ENCODE data around the gene FNBP1.

DNA sequence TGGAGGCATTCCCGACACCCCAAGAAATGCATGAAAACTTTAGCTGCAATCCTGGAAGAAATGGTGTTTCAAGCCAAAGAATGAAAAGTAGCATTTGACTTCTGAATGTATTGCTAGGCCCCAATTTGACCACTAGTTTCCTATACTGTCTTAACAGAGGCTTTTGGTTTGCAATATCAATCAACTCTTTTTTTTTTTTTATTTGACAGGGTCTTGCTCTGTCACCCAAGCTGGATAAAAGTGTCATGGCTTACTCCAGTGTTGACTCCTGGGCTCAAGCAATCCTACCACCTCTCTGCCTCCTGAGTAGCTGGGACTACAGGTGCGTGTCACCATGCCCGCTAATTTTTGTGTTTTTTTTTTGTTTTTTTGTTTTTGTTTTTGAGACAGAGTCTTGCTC is 7.5 kb upstream of the FNBP1 start:
- TF ChIP-seq, protein P1, sequence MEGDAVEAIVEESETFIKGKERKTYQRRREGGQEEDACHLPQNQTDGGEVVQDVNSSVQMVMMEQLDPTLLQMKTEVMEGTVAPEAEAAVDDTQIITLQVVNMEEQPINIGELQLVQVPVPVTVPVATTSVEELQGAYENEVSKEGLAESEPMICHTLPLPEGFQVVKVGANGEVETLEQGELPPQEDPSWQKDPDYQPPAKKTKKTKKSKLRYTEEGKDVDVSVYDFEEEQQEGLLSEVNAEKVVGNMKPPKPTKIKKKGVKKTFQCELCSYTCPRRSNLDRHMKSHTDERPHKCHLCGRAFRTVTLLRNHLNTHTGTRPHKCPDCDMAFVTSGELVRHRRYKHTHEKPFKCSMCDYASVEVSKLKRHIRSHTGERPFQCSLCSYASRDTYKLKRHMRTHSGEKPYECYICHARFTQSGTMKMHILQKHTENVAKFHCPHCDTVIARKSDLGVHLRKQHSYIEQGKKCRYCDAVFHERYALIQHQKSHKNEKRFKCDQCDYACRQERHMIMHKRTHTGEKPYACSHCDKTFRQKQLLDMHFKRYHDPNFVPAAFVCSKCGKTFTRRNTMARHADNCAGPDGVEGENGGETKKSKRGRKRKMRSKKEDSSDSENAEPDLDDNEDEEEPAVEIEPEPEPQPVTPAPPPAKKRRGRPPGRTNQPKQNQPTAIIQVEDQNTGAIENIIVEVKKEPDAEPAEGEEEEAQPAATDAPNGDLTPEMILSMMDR (tag by site-specific recombination; IDR thresholded peaks at IDR 0.05) = no peak
- TF ChIP-seq ZNF830 (tag by site-specific recombination; IDR thresholded peaks at IDR 0.05; ENCODE audit: low read depth) = no peak
- no peak for TF ChIP-seq ZNF311 (tag by site-specific recombination; IDR thresholded peaks at IDR 0.05; ENCODE audit: borderline replicate concordance)
- no peak for TF ChIP-seq ZNF121 (tag by site-specific recombination; IDR thresholded peaks at IDR 0.05)
- TF ChIP-seq ZNF571 (tag by site-specific recombination; IDR thresholded peaks at IDR 0.05) = no peak
- TF ChIP-seq, protein P2, sequence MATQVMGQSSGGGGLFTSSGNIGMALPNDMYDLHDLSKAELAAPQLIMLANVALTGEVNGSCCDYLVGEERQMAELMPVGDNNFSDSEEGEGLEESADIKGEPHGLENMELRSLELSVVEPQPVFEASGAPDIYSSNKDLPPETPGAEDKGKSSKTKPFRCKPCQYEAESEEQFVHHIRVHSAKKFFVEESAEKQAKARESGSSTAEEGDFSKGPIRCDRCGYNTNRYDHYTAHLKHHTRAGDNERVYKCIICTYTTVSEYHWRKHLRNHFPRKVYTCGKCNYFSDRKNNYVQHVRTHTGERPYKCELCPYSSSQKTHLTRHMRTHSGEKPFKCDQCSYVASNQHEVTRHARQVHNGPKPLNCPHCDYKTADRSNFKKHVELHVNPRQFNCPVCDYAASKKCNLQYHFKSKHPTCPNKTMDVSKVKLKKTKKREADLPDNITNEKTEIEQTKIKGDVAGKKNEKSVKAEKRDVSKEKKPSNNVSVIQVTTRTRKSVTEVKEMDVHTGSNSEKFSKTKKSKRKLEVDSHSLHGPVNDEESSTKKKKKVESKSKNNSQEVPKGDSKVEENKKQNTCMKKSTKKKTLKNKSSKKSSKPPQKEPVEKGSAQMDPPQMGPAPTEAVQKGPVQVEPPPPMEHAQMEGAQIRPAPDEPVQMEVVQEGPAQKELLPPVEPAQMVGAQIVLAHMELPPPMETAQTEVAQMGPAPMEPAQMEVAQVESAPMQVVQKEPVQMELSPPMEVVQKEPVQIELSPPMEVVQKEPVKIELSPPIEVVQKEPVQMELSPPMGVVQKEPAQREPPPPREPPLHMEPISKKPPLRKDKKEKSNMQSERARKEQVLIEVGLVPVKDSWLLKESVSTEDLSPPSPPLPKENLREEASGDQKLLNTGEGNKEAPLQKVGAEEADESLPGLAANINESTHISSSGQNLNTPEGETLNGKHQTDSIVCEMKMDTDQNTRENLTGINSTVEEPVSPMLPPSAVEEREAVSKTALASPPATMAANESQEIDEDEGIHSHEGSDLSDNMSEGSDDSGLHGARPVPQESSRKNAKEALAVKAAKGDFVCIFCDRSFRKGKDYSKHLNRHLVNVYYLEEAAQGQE (tag by site-specific recombination; IDR thresholded peaks at IDR 0.05) = no peak
- TF ChIP-seq ZNF624 (tag by site-specific recombination; IDR thresholded peaks at IDR 0.05) = no peak
- TF ChIP-seq ZNF426 (tag by site-specific recombination; IDR thresholded peaks at IDR 0.05) = no peak
- TF ChIP-seq, protein P3, sequence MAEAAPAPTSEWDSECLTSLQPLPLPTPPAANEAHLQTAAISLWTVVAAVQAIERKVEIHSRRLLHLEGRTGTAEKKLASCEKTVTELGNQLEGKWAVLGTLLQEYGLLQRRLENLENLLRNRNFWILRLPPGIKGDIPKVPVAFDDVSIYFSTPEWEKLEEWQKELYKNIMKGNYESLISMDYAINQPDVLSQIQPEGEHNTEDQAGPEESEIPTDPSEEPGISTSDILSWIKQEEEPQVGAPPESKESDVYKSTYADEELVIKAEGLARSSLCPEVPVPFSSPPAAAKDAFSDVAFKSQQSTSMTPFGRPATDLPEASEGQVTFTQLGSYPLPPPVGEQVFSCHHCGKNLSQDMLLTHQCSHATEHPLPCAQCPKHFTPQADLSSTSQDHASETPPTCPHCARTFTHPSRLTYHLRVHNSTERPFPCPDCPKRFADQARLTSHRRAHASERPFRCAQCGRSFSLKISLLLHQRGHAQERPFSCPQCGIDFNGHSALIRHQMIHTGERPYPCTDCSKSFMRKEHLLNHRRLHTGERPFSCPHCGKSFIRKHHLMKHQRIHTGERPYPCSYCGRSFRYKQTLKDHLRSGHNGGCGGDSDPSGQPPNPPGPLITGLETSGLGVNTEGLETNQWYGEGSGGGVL (tag by site-specific recombination; IDR thresholded peaks at IDR 0.05) = no peak
- TF ChIP-seq ZNF10 (tag by site-specific recombination; IDR thresholded peaks at IDR 0.05) = no peak
- TF ChIP-seq, protein P4, sequence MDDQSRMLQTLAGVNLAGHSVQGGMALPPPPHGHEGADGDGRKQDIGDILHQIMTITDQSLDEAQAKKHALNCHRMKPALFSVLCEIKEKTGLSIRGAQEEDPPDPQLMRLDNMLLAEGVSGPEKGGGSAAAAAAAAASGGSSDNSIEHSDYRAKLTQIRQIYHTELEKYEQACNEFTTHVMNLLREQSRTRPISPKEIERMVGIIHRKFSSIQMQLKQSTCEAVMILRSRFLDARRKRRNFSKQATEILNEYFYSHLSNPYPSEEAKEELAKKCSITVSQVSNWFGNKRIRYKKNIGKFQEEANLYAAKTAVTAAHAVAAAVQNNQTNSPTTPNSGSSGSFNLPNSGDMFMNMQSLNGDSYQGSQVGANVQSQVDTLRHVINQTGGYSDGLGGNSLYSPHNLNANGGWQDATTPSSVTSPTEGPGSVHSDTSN (CRISPR knock-in tag; IDR thresholded peaks at IDR 0.05) = no peak
- TF ChIP-seq ZNF114 (tag by site-specific recombination; IDR thresholded peaks at IDR 0.05) = no peak
